HG03025 (cell line): ENCODE data around the gene CHURC1.

Experiments
- ATAC-seq: cut with Tn5 transposase; IDR thresholded peaks from one replicate; pipeline ENCODE4 v1.9.1; 2021; ENCODE audit warnings: mild to moderate bottlenecking, moderate library complexity; ENCODE audit not compliant: unreplicated experiment, low FRiP score

The CHURC1 gene

DNA sequence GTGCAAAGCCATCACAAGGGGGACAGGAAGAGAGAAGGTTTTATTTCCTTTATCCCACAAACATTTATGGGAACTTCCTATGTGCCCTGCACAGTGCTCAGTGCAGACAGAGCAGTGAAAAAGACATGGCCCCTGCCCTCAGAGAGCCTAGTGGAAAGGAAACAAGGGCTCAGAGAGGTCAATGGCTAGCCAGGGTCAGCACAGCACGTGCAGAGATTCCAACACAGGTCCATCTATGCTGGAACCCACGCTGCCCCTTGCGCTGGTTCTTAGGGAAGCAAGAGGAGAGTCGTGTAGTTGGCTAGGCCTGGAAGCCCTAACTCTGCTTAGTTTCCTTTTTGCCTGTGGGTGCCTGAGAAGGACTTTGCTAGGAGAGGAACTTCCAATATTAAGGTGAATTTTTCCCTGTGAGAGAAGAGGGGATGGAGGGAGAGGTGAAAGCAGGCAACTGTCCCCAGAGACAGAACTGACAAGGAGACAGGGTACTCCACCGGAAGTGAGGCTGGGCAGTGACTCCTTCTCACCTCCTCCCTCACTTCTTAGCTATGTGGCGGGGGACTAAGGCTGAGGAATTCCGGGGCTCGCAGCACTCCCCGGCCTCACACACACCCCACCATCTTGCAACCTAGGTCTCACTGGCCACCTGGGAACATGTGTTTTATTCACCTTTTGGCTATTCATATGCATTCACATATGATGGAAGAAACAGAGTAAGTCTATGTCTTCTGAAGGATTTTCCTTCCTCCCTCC is 40.4 kb downstream of the CHURC1 start:
- no peak for ATAC-seq

DNA sequence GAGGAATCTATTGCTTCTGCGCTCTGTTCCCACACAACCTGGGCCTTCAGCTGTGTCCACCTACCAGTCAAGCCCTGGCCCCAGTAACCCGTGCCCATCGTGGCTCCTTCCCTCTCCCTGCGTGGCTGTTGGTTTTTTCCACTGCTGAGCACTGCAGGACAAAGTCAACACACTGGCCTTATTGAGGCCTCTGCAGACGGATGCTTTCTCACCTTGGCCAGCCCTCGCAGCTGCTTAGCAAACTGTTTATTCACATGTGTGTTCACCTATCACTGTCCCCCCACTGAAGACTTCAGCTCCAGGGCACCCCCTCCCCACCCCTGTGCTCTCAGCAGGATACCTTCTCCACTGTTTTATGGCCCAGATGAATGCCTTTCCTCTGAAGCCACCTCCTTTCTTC is 41.0 kb downstream of the CHURC1 start:
- ATAC-seq: no peak

DNA sequence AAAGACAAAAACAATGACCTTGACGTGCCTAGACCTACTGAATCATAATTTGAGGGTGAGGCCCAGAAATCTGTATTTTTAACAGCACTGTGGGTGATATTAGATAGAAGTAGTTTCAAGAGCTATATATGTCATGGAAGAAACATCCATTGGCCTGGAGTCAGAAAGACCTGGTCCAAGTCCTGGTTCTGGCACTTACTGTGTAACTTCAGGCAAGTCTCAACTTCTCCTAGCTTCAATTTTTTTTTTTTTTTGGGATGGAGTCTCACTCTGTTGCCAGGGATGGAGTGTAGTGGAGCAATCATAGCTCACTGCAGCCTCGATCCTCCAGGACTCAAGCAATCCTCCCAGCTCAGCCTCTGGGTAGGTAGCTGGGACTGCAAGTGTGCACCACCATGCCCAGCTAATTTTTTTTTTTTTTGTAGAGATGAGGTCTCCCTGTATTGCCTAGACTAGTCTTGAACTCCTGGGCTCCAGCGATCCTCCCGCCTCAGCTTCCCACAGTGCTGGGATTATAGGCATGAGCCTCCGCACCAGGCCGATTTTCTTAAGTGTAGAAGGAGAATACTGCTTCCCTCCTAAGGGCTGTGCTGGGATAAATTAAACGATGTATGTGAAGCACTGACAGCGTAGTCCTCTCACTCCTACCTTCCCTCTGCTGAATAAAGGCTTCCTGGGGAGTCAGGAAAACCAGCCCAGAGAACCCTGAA is 42.6 kb downstream of the CHURC1 start:
- ATAC-seq: no peak

DNA sequence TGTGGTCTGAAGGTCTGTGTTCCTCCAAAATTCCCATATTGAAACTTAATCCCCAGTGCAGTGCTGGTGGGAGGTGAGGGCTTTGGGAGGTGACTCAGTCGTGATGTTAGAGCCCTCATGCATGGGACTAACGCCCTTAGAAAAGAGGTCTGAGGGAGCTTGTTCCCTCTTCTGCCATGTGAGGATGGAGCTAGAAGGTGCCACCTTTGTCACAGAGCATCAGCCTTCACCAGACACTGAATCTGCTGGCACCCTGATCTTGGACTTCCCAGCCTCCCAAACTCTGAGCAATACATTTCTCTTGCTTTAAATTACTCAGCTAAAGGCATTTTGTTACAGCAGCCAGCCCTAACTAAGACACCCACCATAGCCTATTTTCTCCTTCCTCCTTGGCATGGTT is 43.9 kb downstream of the CHURC1 start:
- no peak for ATAC-seq

DNA sequence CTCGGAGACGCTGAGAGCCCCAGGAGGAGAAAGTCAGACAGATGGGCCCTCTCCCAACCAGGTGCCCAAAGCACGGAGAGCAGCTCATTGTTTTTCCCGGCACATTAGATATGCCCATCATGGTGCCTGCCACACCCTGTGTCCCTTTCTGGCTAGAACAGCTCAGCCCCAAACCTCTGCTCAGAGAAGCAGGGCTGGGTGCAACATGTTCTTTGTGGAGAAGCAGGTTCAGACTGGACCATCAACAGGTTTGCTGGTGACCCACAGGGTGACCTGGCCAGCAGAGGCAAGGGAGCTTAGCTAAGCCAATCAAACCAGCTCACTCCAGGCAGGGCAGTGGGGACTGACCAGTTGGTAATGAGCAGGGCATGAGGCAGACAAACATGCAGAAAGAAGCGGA is 44.5 kb downstream of the CHURC1 start:
- ATAC-seq: no peak

DNA sequence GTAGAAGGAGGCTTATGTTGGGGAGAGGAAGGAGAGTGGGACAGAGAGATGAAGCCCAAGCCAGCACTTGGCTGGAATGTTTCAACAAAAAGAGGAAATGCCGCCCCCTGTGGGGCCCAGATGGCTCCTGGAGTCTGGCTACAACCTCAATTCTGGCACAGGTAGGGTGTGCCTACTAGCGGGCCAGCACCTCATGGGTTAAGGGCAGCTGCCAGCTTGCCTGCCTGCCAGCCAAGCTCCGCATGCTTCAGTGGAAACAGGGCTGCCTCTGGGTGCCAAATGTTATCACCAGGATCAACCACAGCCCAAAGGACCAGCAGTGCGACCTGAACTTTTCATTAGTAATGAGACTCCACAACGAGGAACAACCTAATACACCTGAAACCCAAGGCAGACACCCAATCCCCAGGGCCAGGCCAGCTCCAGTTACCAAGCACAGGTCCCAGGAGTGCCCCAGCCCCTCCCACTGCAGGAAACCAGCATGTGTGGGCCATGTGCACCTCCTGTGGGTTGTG is 46.6 kb downstream of the CHURC1 start:
- ATAC-seq: no peak

DNA sequence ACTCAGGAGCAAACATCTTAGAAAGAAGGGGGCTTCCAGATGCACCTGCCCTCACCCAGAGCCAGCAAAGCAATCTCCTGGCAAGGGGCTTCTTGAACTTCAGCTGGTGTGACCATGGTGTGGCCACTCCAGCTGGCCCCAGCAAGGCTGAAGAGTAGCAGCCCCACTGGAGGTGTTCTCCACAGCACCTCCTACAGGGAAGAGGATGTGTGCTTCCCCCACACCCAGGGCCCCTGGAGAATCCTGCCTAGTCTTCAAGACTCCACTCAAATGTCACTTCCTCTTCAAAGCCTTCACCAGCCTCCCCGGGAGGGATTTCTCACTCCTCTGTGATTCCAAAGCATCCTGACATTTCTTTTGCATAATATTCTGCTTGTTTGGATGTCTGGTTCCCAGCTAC is 49.4 kb downstream of the CHURC1 start:
- no peak for ATAC-seq

DNA sequence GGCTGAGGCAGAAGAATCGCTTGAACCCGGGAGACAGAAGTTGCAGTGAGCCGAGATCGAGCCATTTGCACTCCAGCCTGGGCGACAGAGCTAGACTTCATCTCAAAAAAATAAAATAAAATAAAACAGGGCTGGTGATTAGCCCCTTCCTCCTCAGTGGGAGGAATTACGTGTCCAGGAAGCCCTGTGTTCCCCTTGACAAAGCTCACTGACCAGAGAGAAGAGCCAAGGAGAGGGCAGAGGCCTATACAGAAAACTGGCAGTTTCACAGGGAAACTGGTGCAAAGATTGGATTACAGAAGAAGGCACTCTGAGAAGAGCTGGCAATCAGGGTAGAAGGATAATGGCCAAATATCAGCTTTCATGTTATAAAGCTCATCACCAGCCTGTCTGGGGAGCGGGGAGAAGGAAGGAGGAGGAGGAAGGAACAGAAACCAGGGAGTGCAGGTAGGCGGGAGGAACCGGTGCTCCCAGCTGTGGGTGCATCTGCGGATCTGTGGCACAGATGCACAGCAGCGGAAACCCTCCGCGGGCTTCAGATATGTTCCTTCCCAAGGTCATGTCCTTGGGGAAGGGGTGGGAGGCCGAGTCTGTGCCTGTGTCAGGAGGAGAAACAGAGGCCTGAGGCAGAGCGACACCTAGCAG is 51.2 kb downstream of the CHURC1 start:
- no peak for ATAC-seq

DNA sequence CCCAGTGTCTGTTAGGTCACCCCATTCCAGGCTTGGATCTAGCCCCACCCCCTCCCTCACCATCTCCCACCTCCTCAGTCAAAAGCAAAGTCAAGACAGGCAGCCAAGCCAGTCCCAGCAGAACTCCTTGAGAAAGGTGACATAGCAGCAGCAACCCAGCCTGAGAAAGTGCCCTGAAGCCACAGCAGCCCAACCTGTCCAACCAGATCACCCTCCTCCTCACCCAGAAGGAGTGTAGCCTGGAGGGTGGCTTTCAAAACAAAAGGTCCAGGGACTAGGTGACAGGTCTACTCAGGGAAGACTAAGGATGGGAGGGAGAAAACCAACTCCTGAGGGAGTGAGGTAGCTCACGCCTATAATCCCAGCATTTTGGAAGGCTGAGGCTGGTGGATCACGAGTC is 52.7 kb downstream of the CHURC1 start:
- no peak for ATAC-seq

DNA sequence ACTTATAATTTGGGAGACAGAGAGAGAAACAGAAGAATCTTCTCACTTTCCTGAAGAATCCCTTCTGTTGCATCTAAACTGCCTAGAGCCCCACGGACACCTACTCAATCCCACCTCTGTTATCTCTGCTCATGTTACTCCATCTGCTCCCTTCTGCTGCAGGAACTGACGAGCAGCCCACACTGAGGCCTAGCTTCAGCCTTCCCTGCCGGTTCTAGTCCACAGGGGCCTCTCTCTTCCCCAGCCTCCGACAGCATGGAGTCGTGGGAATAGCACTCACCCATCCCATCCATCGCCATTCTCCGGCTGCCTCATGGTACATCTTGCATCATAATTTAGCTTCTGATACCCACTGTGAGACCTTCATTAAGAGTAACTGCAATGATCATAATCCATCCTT is 53.9 kb downstream of the CHURC1 start:
- ATAC-seq: no peak

DNA sequence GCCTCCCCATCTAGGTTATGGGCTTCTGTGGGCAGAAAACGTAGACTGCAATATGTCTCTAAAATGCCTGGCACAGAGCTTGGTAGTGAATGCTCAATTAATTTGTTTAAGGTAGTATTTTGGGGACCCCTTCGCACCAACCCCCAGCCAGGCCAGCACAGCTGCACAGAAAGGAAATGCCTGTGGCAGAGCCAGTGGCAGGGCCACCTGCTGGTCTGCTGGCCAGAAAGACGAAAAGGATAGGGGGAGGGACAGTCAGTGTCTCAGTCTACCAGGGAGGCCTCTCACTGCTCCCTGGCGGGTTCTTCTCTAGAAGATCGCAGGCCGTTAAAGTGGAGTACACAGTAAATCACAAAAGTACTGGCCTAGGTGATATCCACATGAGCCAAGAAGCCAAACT is 54.4 kb downstream of the CHURC1 start:
- no peak for ATAC-seq

DNA sequence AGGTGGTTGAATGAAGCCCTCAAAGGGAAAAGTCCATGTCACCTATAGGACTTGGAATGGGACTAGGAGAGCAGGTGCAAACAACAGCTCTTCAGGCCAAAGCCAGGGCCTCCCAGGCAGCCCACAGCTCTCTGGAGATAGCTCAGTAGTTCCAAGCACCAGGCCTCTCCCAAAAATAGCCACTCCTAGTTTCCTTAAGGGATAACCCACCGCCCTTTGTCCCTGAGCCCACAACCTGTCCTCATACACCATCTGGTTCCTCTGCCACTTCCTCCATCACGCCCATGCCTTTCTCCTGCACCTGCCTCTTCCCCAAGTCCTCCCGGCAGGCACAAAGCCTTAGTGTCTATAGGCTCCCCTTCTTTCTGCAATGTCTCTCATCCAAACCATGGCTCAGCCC is 55.8 kb downstream of the CHURC1 start:
- ATAC-seq: no peak

DNA sequence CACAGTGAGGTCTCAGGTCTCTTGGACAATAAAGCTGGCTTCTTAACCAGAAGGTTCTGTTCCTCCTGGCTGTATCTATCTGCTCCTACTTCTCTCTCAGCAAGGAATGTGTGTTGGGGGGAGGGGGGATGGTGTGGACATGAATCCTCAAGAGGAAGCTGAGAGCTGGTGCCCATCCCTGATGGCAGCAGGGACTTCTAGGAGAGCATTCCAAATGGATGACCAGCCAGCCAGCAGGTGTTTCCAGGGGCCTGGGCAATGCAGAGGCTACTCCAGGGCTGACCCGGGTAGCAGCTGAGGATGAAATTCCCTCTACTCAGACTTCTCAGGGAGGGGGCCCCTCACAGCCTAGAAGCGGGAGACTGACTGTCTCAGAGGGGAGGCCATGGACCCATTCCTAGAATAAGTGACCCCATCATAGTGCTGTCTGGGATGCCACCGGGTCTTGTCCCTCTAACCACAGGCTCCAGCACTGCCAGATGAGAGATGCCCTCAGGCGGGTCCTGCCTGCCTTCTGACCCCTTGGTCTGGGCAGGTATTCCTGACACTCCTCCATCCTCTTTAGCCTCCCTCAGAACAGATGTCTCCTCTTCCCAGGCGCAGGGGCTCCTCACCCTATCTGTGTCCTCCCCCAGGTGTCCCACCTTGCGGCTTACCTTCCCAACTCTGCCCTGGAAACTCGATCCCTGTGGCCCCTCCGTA is 56.7 kb downstream of the CHURC1 start:
- no peak for ATAC-seq

DNA sequence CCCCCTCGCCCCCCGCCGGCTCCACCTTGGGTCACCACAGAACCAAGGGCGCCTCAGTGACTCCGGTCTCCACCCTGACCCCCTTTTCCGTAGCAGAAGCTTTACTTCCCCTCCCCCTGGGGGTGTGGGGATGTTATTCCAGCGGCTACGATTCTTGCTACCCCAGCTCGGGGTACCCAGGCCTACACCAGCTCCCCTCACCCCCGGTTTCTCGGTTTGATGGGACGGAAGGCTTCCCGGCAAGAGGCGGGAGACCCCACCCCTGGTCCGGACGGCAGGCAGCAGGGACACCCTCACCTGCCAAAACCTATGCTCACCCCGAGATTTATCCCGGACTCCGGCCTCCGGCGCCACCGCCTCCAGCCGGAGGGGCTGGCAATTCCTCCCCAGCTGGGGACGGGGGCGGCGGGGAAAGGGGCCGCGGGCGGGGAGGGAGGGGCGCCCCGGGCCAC is 57.3 kb downstream of the CHURC1 start:
- no peak for ATAC-seq

DNA sequence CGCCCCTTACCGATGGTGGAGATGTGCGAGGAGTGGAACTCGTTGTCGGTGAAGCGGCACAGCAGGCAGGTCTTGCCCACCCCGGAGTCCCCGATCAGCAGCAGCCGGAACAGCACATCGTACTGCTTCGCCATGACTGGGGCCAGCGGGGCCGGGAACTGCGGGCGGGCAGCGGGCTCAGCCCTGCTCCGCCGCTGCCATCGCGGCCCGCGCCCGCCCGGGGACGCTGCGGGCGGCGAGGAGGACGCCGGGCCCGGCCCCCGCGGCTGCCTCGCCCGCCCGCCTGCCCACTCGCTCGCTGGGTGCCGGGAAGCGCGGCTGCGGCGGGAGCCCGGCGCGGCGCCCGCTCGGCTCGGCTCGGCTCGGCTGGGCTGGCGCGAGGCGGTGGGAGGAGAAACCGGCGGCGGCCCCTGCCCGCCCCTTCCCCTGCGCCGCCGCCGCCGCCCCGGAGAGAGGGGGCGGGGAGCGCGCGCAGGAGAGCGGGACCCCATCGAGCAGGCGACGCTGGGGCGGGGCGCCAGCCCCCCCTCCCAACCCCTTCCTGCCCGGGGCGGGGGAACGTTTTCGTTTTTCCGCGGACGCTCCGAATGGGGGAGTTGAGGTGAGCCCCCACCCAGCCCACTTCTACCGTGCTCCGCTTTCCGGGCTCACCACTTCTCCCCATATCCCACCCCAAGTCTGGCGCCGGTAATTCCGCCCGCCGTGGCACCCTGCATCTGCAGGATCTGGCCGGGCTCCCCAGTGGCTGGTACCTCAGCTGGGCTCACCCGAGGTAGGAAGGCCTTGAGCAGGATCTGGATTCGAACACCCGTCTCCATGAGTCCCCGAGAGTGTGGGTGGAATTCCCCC is 57.9 kb downstream of the CHURC1 start, which contains the start of gene RAB15:
RAB15 (minus strand) TSS at position 394 of the 849 bp plus-strand sequence; CDS start at position 134, 260 bp downstream.
- no peak for ATAC-seq

DNA sequence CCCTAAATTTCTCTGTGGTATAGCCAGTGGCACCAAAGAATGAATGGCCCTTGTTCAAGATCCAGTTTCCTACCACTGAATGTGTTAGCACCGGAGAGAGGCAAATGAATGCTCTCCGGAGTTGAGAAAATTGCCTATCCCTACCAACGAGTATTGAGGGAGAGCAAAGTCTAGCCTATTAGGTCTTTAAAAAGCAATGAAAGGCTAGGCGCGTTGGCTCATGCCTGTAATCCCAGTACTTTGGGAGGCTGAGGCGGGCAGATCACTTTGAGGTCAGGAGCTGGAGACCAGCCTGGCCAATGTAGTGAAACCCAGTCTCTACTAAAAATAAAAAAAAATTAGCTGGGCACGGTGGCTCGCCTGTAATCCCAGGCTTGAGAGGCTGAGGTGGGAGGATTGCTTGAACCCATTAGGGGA is 58.8 kb downstream of the CHURC1 start:
- no peak for ATAC-seq

DNA sequence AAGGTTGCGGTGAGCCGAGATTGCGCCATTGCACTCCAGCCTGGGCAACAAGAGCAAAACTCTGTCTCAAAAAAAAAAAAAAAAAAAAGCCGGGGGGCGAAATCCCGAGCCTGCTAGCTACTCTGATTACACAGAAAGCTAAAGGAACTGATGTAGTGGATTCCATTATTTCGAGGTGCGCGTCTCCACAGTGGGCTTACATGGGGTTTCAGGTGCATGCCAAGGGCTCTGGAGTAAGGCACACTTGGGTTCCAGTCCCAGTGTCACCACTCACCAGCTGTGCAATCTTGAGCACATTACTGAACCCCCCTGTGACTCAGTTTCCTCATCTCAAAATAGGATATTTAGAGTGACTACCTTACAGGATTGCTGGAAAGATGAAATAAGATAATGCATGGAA is 59.6 kb downstream of the CHURC1 start:
- ATAC-seq: no peak

DNA sequence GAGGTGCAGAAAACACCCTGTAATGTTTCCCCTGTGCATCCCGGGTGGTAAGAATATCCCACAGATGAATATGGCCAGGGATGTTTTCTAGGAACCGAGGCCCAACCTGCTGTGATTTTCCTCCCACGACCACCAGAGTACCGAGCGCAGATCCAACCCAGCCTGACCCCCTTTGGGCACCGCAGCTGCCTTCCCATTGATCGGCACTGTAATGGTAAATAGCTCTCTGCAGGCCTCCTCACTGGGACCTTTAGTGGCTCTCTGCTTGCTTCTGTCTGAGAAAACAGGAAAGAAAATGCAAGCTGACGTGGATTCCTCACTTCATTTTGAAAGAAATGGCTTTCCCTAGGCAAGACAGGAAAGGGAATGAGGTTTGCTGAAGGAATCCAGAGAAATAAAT is 60.3 kb downstream of the CHURC1 start:
- no peak for ATAC-seq

DNA sequence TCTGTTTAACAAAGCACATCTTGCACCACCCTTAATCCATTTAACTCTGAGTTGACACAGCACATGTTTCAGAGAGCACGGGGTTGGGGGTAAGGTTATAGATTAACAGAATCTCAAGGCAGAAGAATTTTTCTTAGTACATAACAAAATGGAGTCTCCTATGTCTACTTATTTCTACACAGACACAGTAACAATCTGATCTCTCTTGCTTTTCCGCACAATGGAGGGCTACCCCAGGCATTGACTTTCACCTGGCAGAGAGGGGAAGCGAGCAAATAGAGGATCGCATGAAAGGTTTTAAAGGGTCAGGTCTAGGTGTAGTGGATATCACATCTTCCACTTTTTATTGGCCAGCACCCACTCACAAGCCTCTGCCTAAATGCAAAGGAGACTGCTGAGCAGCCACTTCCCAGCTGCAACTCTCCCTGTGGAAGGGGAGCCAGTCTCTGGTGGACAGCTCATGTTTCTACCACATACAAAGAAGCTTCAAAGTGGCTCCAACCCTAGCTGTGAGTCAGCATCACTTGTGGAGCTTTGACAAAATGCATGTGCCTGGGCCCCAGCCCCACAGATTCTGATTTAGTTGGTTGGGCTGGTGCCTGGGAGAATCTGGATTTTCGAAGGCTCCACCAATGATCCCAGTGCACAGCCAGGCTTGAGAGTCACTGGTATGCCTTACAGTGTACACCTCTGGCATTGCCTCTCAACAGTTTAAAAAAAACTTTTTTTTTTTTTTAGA is 65.2 kb downstream of the CHURC1 start:
- ATAC-seq: no peak
